ENCODE data around the gene DDX47.
A peak's percentile ranks its signal among the peaks of the same experiment; 100 is the strongest.
"Not testable (repeated sequence)": the region's sequence is repeated elsewhere in the genome, so short reads cannot be mapped to it uniquely, and the experiment has no call there.

DDX47 gene

GRCh38 chr12:12807970-12808702, 5.0 kb upstream of the DDX47 start:
- Histone ChIP-seq H3K4me3 (ENCODE audit: low read length in 2 of 2) (peak overlapping the region in 1 of 2 donors; percentile 15), H3K27me3 (ENCODE audit: control insufficient read depth in 1 of 2, insufficient read depth in 2 of 2, low read length in 2 of 2) (no peaks in the 10 kb centered on the region), H3K36me3 (ENCODE audit: control insufficient read depth in 2 of 2, insufficient read depth in 2 of 2, low read length in 2 of 2) (no peaks in the 10 kb centered on the region), H3K27ac (ENCODE audit: low read length) (peak overlapping the region; percentile 67), H3K9ac (ENCODE audit: low read length in 2 of 2) (peak overlapping the region in 1 of 2 donors; percentile 2), H3K9me3 (ENCODE audit: control insufficient read depth in 2 of 2, low read length in 2 of 2) (no peaks in the 10 kb centered on the region), H3K4me1 (ENCODE audit: control insufficient read depth, insufficient read depth, low read length) (peaks cover 2% of the 10 kb centered on the region)

DNA sequence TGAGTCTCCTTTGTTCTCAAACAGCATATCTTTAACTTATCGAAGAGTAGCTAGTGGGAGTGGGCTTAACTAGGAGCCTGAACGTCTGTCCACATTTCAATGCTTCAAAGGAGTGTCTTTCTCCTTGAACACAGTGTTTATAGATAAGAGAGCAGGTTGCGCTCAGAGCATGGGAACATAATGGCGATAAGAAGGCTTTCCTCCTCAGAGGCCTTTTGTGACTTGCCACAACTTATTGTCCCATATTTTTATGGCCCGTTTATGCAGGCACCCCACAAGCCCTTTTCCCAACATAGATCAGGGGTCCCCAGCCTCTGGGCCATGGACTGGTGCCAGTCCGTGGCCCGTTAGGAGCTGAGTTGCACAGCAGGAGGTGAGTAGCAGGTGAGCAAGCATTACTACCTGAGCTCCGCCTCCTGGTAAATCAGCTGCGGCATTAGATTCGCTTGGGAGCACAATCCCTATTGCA, 2.6 kb upstream of the DDX47 start:
- no peaks in the 10 kb centered on the region for H3K9me3 ChIP-seq (ENCODE audit: control insufficient read depth in 2 of 2, low read length in 2 of 2)
- no peak overlapping the region for H3K9ac ChIP-seq (ENCODE audit: low read length in 2 of 2)
- no peak overlapping the region for H3K4me3 ChIP-seq (ENCODE audit: low read length in 2 of 2)
- H3K36me3 ChIP-seq (ENCODE audit: control insufficient read depth in 2 of 2, insufficient read depth in 2 of 2, low read length in 2 of 2): no peaks in the 10 kb centered on the region
- H3K27ac ChIP-seq (ENCODE audit: low read length): no peak overlapping the region
- H3K4me1 ChIP-seq (ENCODE audit: control insufficient read depth, insufficient read depth, low read length): peaks cover 7% of the 10 kb centered on the region
- no peaks in the 10 kb centered on the region for H3K27me3 ChIP-seq (ENCODE audit: control insufficient read depth in 1 of 2, insufficient read depth in 2 of 2, low read length in 2 of 2)

DNA sequence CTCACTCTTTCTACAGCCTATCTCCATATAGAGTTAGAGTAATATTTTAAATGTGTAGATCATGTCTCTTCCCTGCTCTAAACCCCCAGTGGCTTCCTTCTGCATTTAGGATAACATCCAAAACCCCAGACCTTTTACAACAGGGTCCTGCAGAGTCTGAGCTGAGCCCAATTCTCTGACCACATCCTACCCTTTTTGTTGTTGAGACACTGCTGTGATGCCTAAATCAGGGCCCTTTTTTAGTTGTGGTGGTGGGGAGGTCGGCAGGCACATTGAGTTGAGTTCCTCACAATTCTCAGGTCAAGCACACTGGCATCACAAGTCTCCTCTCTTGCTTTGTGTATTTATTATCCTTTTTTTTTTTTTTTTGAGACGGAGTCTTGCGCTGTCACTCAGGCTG, 1.8 kb upstream of the DDX47 start:
- no peak overlapping the region for H3K9ac ChIP-seq (ENCODE audit: low read length in 2 of 2)
- no peaks in the 10 kb centered on the region for H3K9me3 ChIP-seq (ENCODE audit: control insufficient read depth in 2 of 2, low read length in 2 of 2)
- no peak overlapping the region for H3K27ac ChIP-seq (ENCODE audit: low read length)
- H3K27me3 ChIP-seq (ENCODE audit: control insufficient read depth in 1 of 2, insufficient read depth in 2 of 2, low read length in 2 of 2): no peaks in the 10 kb centered on the region
- H3K4me1 ChIP-seq (ENCODE audit: control insufficient read depth, insufficient read depth, low read length): peaks cover 7% of the 10 kb centered on the region
- peaks cover 0 to 4% of the 10 kb centered on the region in 2 donors for H3K36me3 ChIP-seq (ENCODE audit: control insufficient read depth in 2 of 2, insufficient read depth in 2 of 2, low read length in 2 of 2)
- H3K4me3 ChIP-seq (ENCODE audit: low read length in 2 of 2): no peak overlapping the region

DNA sequence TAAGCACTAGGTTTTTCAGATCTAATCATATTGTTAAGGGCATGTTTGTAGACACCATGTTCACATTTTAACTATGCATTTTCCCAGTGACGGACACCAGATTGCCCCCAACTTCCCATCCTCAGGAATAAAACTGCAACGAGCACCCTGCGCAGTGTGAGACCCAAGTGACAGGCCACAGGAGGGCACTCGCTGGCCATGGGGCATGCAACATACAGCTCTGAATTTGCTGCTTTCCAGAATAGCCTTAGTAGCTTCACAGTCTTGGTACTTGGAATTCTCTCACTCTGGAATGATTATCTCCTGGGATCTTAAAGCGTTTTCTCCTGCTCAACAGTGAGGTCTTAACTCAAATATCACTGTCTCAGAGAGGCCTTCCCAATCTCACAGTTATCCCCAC, 972 bp upstream of the DDX47 start:
- peaks cover 7% of the 10 kb centered on the region for H3K4me1 ChIP-seq (ENCODE audit: control insufficient read depth, insufficient read depth, low read length)
- no peak overlapping the region for H3K4me3 ChIP-seq (ENCODE audit: low read length in 2 of 2)
- peaks cover 0 to 4% of the 10 kb centered on the region in 2 donors for H3K36me3 ChIP-seq (ENCODE audit: control insufficient read depth in 2 of 2, insufficient read depth in 2 of 2, low read length in 2 of 2)
- H3K9ac ChIP-seq (ENCODE audit: low read length in 2 of 2): no peak overlapping the region
- no peaks in the 10 kb centered on the region for H3K27me3 ChIP-seq (ENCODE audit: control insufficient read depth in 1 of 2, insufficient read depth in 2 of 2, low read length in 2 of 2)
- H3K9me3 ChIP-seq (ENCODE audit: control insufficient read depth in 2 of 2, low read length in 2 of 2): no peaks in the 10 kb centered on the region
- no peak overlapping the region for H3K27ac ChIP-seq (ENCODE audit: low read length)

- Histone ChIP-seq H3K4me3 (ENCODE audit: low read length in 2 of 2) (peak overlapping the region in 1 of 2 donors; percentile 100), H3K9ac (ENCODE audit: low read length in 2 of 2) (no peak overlapping the region), H3K36me3 (ENCODE audit: control insufficient read depth in 2 of 2, insufficient read depth in 2 of 2, low read length in 2 of 2) (peaks cover 0 to 4% of the 10 kb centered on the region in 2 donors), H3K4me1 (ENCODE audit: control insufficient read depth, insufficient read depth, low read length) (peaks cover 7% of the 10 kb centered on the region), H3K9me3 (ENCODE audit: control insufficient read depth in 2 of 2, low read length in 2 of 2) (no peaks in the 10 kb centered on the region), H3K27ac (ENCODE audit: low read length) (no peak overlapping the region), H3K27me3 (ENCODE audit: control insufficient read depth in 1 of 2, insufficient read depth in 2 of 2, low read length in 2 of 2) (no peaks in the 10 kb centered on the region)
Measured at GRCh38 chr12:12812618-12813119, 477 bp upstream of the DDX47 start.

- no peaks in the 10 kb centered on the region for H3K9me3 ChIP-seq (ENCODE audit: control insufficient read depth in 2 of 2, low read length in 2 of 2)
- H3K9ac ChIP-seq (ENCODE audit: low read length in 2 of 2): no peak overlapping the region
- H3K27me3 ChIP-seq (ENCODE audit: control insufficient read depth in 1 of 2, insufficient read depth in 2 of 2, low read length in 2 of 2): no peaks in the 10 kb centered on the region
- peaks cover 7% of the 10 kb centered on the region for H3K4me1 ChIP-seq (ENCODE audit: control insufficient read depth, insufficient read depth, low read length)
- no peak overlapping the region for H3K4me3 ChIP-seq (ENCODE audit: low read length in 2 of 2)
- H3K36me3 ChIP-seq (ENCODE audit: control insufficient read depth in 2 of 2, insufficient read depth in 2 of 2, low read length in 2 of 2): peaks cover 8 to 17% of the 10 kb centered on the region in 2 donors
- no peak overlapping the region for H3K27ac ChIP-seq (ENCODE audit: low read length)
Measured at GRCh38 chr12:12817616-12818015, 4.5 kb downstream of the DDX47 start.

GRCh38 chr12:12818701-12819100, 5.6 kb downstream of the DDX47 start:
- Histone ChIP-seq H3K4me3 (ENCODE audit: low read length in 2 of 2) (no peak overlapping the region), H3K36me3 (ENCODE audit: control insufficient read depth in 2 of 2, insufficient read depth in 2 of 2, low read length in 2 of 2) (peaks cover 18 to 26% of the 10 kb centered on the region in 2 donors), H3K27ac (ENCODE audit: low read length) (no peak overlapping the region)

DNA sequence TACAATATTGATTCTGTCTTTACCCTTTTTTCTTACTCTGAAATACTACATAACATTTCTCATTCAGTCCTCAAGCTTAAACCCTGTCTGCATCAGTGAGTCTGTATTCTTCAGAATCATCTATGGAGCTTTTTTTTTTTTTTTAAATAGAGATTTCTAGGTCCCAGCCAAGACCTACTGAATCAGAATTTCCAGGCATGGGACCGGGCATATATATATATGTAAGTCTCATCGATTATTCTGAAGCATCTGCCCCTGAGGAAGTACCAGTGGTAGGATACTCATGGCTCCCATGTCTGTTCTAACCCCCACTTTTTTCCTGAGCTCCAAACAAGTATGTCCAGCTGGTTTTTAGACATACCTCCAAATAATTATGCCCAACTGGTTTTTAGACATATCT, 6.1 kb downstream of the DDX47 start:
- H3K36me3 ChIP-seq (ENCODE audit: control insufficient read depth in 2 of 2, insufficient read depth in 2 of 2, low read length in 2 of 2): peaks cover 23 to 30% of the 10 kb centered on the region in 2 donors
- no peaks in the 10 kb centered on the region for H3K27me3 ChIP-seq (ENCODE audit: control insufficient read depth in 1 of 2, insufficient read depth in 2 of 2, low read length in 2 of 2)
- H3K27ac ChIP-seq (ENCODE audit: low read length): no peak overlapping the region
- no peak overlapping the region for H3K9ac ChIP-seq (ENCODE audit: low read length in 2 of 2)
- H3K4me3 ChIP-seq (ENCODE audit: low read length in 2 of 2): no peak overlapping the region
- H3K9me3 ChIP-seq (ENCODE audit: control insufficient read depth in 2 of 2, low read length in 2 of 2): no peaks in the 10 kb centered on the region
- peaks cover 2% of the 10 kb centered on the region for H3K4me1 ChIP-seq (ENCODE audit: control insufficient read depth, insufficient read depth, low read length)

More at GRCh38 chr12:12818701-12819100, 5.6 kb downstream of the DDX47 start:
- no peaks in the 10 kb centered on the region for H3K9me3 ChIP-seq (ENCODE audit: control insufficient read depth in 2 of 2, low read length in 2 of 2)
- H3K9ac ChIP-seq (ENCODE audit: low read length in 2 of 2): no peak overlapping the region
- H3K4me1 ChIP-seq (ENCODE audit: control insufficient read depth, insufficient read depth, low read length): peaks cover 7% of the 10 kb centered on the region
- no peaks in the 10 kb centered on the region for H3K27me3 ChIP-seq (ENCODE audit: control insufficient read depth in 1 of 2, insufficient read depth in 2 of 2, low read length in 2 of 2)

DNA sequence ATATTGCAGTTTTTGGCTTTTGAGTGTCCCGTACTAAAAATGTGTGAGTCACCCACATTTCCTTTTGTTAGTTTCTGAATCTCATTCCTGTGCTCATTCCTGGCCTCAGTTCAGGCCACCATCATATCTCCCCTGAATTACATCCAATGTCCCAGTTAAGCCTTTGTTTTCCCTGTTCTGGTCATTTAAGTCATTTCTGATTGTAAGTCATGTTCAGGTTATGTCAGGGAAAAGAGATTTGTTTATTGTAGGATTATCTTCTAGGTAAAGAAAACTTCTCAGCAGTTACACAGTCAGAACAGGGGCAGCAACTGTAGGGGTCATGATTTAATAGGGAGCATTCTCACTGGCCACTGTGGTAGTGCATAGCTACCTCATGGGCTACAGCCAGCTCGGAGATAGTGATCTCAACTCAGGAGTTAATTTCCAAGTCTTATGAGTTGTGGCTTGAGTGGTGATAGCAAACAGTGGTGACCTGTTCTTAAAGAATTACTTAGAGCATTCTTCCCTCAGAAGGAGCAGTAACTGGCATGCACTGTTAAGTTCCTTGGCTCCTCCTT, 6.7 kb downstream of the DDX47 start:
- no peak overlapping the region for H3K9ac ChIP-seq (ENCODE audit: low read length in 2 of 2)
- H3K27me3 ChIP-seq (ENCODE audit: control insufficient read depth in 1 of 2, insufficient read depth in 2 of 2, low read length in 2 of 2): no peaks in the 10 kb centered on the region
- H3K9me3 ChIP-seq (ENCODE audit: control insufficient read depth in 2 of 2, low read length in 2 of 2): no peaks in the 10 kb centered on the region
- peaks cover 28 to 35% of the 10 kb centered on the region in 2 donors for H3K36me3 ChIP-seq (ENCODE audit: control insufficient read depth in 2 of 2, insufficient read depth in 2 of 2, low read length in 2 of 2)
- H3K4me1 ChIP-seq (ENCODE audit: control insufficient read depth, insufficient read depth, low read length): no peaks in the 10 kb centered on the region
- no peak overlapping the region for H3K27ac ChIP-seq (ENCODE audit: low read length)
- no peak overlapping the region for H3K4me3 ChIP-seq (ENCODE audit: low read length in 2 of 2)

GRCh38 chr12:12820376-12820775, 7.2 kb downstream of the DDX47 start:
- H3K27ac ChIP-seq (ENCODE audit: low read length); H3K9me3 ChIP-seq (ENCODE audit: control insufficient read depth in 2 of 2, low read length in 2 of 2); H3K4me1 ChIP-seq (ENCODE audit: control insufficient read depth, insufficient read depth, low read length); H3K4me3 ChIP-seq (ENCODE audit: low read length in 2 of 2); H3K27me3 ChIP-seq (ENCODE audit: control insufficient read depth in 1 of 2, insufficient read depth in 2 of 2, low read length in 2 of 2); H3K9ac ChIP-seq (ENCODE audit: low read length in 2 of 2): not testable (repeated sequence)
- peaks cover 31 to 39% of the 10 kb centered on the region in 2 donors for H3K36me3 ChIP-seq (ENCODE audit: control insufficient read depth in 2 of 2, insufficient read depth in 2 of 2, low read length in 2 of 2)

DNA sequence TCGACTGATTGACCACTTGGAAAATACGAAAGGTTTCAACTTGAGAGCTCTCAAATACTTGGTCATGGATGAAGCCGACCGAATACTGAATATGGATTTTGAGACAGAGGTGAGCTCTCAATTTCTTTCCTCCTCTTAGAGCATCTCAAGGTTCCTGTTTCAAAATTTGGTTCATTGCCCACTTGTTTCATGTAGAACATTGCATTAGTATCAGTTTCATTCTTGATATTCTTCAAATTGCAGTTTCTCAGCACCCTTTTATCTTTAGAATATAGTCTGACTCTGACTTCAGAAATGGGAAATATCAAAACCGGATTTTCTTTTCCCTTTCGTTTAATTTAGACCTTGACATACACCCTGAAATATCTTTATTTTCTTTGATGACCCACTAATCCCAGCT, 8.8 kb downstream of the DDX47 start:
- Histone ChIP-seq H3K27me3 (ENCODE audit: control insufficient read depth in 1 of 2, insufficient read depth in 2 of 2, low read length in 2 of 2) (no peaks in the 10 kb centered on the region), H3K27ac (ENCODE audit: low read length) (no peak overlapping the region), H3K36me3 (ENCODE audit: control insufficient read depth in 2 of 2, insufficient read depth in 2 of 2, low read length in 2 of 2) (peaks cover 46 to 49% of the 10 kb centered on the region in 2 donors), H3K4me1 (ENCODE audit: control insufficient read depth, insufficient read depth, low read length) (no peaks in the 10 kb centered on the region), H3K9me3 (ENCODE audit: control insufficient read depth in 2 of 2, low read length in 2 of 2) (no peaks in the 10 kb centered on the region), H3K4me3 (ENCODE audit: low read length in 2 of 2) (no peak overlapping the region), H3K9ac (ENCODE audit: low read length in 2 of 2) (no peak overlapping the region)
